ENCODE data around the gene FOXL2. TPM values are rescaled to one million over a fixed set of nuclear protein-coding genes. Genes with fewer than 3 reads are reported as not detected.
"Not testable (repeated sequence)": the region's sequence is repeated elsewhere in the genome, so short reads cannot be mapped to it uniquely, and the experiment has no call there.

The FOXL2 gene
- total RNA-seq, 1 donor from 2014 or later, result not detected

DNA sequence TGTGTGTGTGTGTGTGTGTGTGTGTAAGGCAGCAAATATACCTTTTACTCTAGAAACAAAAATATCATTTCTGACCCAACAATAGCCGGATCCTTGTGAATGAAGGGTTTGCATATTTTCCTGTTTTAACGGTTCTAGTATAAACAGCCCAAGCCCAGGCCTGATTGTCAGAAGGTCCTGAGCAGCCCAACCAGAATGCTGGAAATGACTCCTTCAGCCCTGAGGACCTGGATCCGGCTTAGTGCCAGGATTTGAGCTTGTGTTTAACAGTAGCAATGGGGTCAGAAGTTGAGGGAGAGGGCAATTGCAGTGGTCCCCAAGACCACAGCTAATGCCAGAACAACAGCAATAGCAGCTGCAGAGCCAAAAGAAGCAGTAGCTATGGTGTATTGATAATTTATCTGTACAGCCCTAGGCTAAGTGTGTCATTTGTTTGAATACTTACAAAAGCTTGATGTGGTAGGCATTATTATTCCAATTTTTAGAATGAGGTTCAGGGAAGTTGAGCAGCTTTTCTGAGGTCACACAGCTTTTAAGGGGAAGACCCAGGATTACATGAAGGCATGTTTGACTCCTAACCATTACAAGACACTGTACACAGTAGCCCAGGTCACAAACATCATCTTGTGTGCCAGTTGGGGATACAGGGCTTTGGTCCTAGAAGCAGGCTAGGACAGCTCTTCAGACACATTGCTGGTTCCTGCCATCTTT lies 12.8 kb downstream of the FOXL2 start:
- Histone ChIP-seq H3K27ac (ENCODE audit: low read depth, low read length) (no peak overlapping the region), H3K36me3 (ENCODE audit: control insufficient read depth in 3 of 3, insufficient read depth in 3 of 3, low read length in 3 of 3) (no peaks in the 10 kb centered on the region), H3K4me3 (ENCODE audit: low read length in 3 of 3) (no peak overlapping the region), H3K9ac (ENCODE audit: low read depth in 1 of 3, low read length in 3 of 3) (no peak overlapping the region), H3K4me1 (ENCODE audit: control insufficient read depth in 3 of 3, insufficient read depth in 3 of 3, low read length in 3 of 3) (peaks cover 19 to 34% (median 20%) of the 10 kb centered on the region in 3 donors), H3K27me3 (ENCODE audit: control insufficient read depth in 3 of 3, insufficient read depth in 3 of 3, low read length in 3 of 3) (peaks cover 33 to 37% (median 36%) of the 10 kb centered on the region in 3 donors), H3K9me3 (ENCODE audit: control insufficient read depth in 3 of 3, low read length in 3 of 3) (no peaks in the 10 kb centered on the region)

- Histone ChIP-seq H3K4me1 (ENCODE audit: control insufficient read depth in 3 of 3, insufficient read depth in 3 of 3, low read length in 3 of 3) (peaks cover 17 to 26% (median 19%) of the 10 kb centered on the region in 3 donors), H3K9me3 (ENCODE audit: control insufficient read depth in 3 of 3, low read length in 3 of 3) (no peaks in the 10 kb centered on the region), H3K4me3 (ENCODE audit: low read length in 3 of 3) (no peak overlapping the region), H3K27ac (ENCODE audit: low read depth, low read length) (no peak overlapping the region), H3K27me3 (ENCODE audit: control insufficient read depth in 3 of 3, insufficient read depth in 3 of 3, low read length in 3 of 3) (peaks cover 23 to 27% (median 26%) of the 10 kb centered on the region in 3 donors), H3K9ac (ENCODE audit: low read depth in 1 of 3, low read length in 3 of 3) (no peak overlapping the region), H3K36me3 (ENCODE audit: control insufficient read depth in 3 of 3, insufficient read depth in 3 of 3, low read length in 3 of 3) (no peaks in the 10 kb centered on the region)
Observed at GRCh38 chr3:138933068-138933668, 13.8 kb downstream of the FOXL2 start.

- Histone ChIP-seq H3K27me3 (ENCODE audit: control insufficient read depth in 3 of 3, insufficient read depth in 3 of 3, low read length in 3 of 3) (no peaks in the 10 kb centered on the region), H3K9ac (ENCODE audit: low read depth in 1 of 3, low read length in 3 of 3) (no peak overlapping the region), H3K4me1 (ENCODE audit: control insufficient read depth in 3 of 3, insufficient read depth in 3 of 3, low read length in 3 of 3) (no peaks in the 10 kb centered on the region), H3K9me3 (ENCODE audit: control insufficient read depth in 3 of 3, low read length in 3 of 3) (no peaks in the 10 kb centered on the region), H3K4me3 (ENCODE audit: low read length in 3 of 3) (no peak overlapping the region), H3K36me3 (ENCODE audit: control insufficient read depth in 3 of 3, insufficient read depth in 3 of 3, low read length in 3 of 3) (no peaks in the 10 kb centered on the region), H3K27ac (ENCODE audit: low read depth, low read length) (no peak overlapping the region)
Observed at GRCh38 chr3:138928727-138929372, 18.1 kb downstream of the FOXL2 start.

- peaks cover 0 to 3% (median 2%) of the 10 kb centered on the region in 3 donors for H3K4me1 ChIP-seq (ENCODE audit: control insufficient read depth in 3 of 3, insufficient read depth in 3 of 3, low read length in 3 of 3)
- no peaks in the 10 kb centered on the region for H3K9me3 ChIP-seq (ENCODE audit: control insufficient read depth in 3 of 3, low read length in 3 of 3)
- H3K27ac ChIP-seq (ENCODE audit: low read depth, low read length), result no peak overlapping the region
- H3K4me3 ChIP-seq (ENCODE audit: low read length in 3 of 3), result no peak overlapping the region
- no peaks in the 10 kb centered on the region for H3K27me3 ChIP-seq (ENCODE audit: control insufficient read depth in 3 of 3, insufficient read depth in 3 of 3, low read length in 3 of 3)
- peak overlapping the region in 1 of 3 donors; percentile 41 for H3K9ac ChIP-seq (ENCODE audit: low read depth in 1 of 3, low read length in 3 of 3)
- H3K36me3 ChIP-seq (ENCODE audit: control insufficient read depth in 3 of 3, insufficient read depth in 3 of 3, low read length in 3 of 3), result no peaks in the 10 kb centered on the region
Observed at GRCh38 chr3:138923531-138923994, 23.4 kb downstream of the FOXL2 start.

GRCh38 chr3:138922400-138922799 lies 24.5 kb downstream of the FOXL2 start:
- H3K27me3 ChIP-seq (ENCODE audit: control insufficient read depth in 3 of 3, insufficient read depth in 3 of 3, low read length in 3 of 3); H3K9ac ChIP-seq (ENCODE audit: low read depth in 1 of 3, low read length in 3 of 3); H3K4me3 ChIP-seq (ENCODE audit: low read length in 3 of 3); H3K27ac ChIP-seq (ENCODE audit: low read depth, low read length); H3K9me3 ChIP-seq (ENCODE audit: control insufficient read depth in 3 of 3, low read length in 3 of 3); H3K36me3 ChIP-seq (ENCODE audit: control insufficient read depth in 3 of 3, insufficient read depth in 3 of 3, low read length in 3 of 3); H3K4me1 ChIP-seq (ENCODE audit: control insufficient read depth in 3 of 3, insufficient read depth in 3 of 3, low read length in 3 of 3): not testable (repeated sequence)

GRCh38 chr3:138921316-138922292 lies 25.3 kb downstream of the FOXL2 start:
- no peaks in the 10 kb centered on the region for H3K36me3 ChIP-seq (ENCODE audit: control insufficient read depth in 3 of 3, insufficient read depth in 3 of 3, low read length in 3 of 3)
- H3K4me1 ChIP-seq (ENCODE audit: control insufficient read depth in 3 of 3, insufficient read depth in 3 of 3, low read length in 3 of 3), result peaks cover 0 to 3% (median 2%) of the 10 kb centered on the region in 3 donors
- no peaks in the 10 kb centered on the region for H3K27me3 ChIP-seq (ENCODE audit: control insufficient read depth in 3 of 3, insufficient read depth in 3 of 3, low read length in 3 of 3)
- H3K9ac ChIP-seq (ENCODE audit: low read depth in 1 of 3, low read length in 3 of 3), result peak overlapping the region in 1 of 3 donors; percentile 40
- no peak overlapping the region for H3K4me3 ChIP-seq (ENCODE audit: low read length in 3 of 3)
- H3K9me3 ChIP-seq (ENCODE audit: control insufficient read depth in 3 of 3, low read length in 3 of 3), result no peaks in the 10 kb centered on the region
- no peak overlapping the region for H3K27ac ChIP-seq (ENCODE audit: low read depth, low read length)

DNA sequence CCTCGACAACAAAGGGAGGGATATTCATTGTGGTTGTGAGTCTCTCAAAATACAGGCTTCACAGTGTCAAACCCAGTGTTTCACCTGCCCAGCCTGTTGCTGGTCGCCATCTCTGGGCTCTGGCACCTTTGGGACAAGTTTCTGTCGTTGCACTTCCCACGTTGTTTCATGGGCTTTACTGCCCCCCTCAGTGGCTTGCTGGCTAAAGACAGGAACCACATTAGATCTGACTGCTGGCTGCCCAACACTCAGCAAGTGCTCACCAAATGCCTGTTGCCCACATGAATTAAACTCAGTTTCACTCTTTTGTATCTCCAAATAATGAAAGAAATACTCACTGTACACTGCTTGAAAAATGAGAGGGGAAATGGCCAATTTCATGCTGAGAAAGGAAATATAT lies 27.6 kb downstream of the FOXL2 start:
- H3K9me3 ChIP-seq (ENCODE audit: control insufficient read depth in 3 of 3, low read length in 3 of 3), result no peaks in the 10 kb centered on the region
- no peaks in the 10 kb centered on the region for H3K27me3 ChIP-seq (ENCODE audit: control insufficient read depth in 3 of 3, insufficient read depth in 3 of 3, low read length in 3 of 3)
- no peak overlapping the region for H3K27ac ChIP-seq (ENCODE audit: low read depth, low read length)
- no peak overlapping the region for H3K4me3 ChIP-seq (ENCODE audit: low read length in 3 of 3)
- H3K36me3 ChIP-seq (ENCODE audit: control insufficient read depth in 3 of 3, insufficient read depth in 3 of 3, low read length in 3 of 3), result no peaks in the 10 kb centered on the region
- H3K4me1 ChIP-seq (ENCODE audit: control insufficient read depth in 3 of 3, insufficient read depth in 3 of 3, low read length in 3 of 3), result peaks cover 5 to 12% (median 8%) of the 10 kb centered on the region in 3 donors
- H3K9ac ChIP-seq (ENCODE audit: low read depth in 1 of 3, low read length in 3 of 3), result no peak overlapping the region

DNA sequence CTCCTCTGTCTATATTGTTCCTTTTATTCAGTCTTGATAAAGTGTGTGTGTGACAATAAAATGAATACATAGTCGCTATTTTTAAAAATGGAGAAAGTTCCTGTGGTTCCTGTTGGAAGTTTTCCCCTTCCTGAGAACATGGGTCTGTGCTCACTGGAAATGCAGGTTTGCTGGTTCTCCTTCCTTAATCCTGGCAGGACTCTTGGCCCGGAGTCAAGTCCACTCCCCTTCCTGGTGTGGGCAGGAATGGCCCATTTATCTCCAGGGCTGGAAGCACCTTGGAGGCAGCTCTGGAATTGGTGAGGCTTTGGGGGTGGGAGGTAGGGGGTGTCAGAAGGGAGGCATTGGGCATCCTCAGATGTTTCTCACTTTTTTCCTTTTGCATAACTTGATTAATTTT lies 30.1 kb downstream of the FOXL2 start:
- Histone ChIP-seq H3K4me3 (ENCODE audit: low read length in 3 of 3) (no peak overlapping the region), H3K27me3 (ENCODE audit: control insufficient read depth in 3 of 3, insufficient read depth in 3 of 3, low read length in 3 of 3) (no peaks in the 10 kb centered on the region), H3K9ac (ENCODE audit: low read depth in 1 of 3, low read length in 3 of 3) (no peak overlapping the region), H3K4me1 (ENCODE audit: control insufficient read depth in 3 of 3, insufficient read depth in 3 of 3, low read length in 3 of 3) (peaks cover 5 to 9% (median 6%) of the 10 kb centered on the region in 3 donors), H3K36me3 (ENCODE audit: control insufficient read depth in 3 of 3, insufficient read depth in 3 of 3, low read length in 3 of 3) (no peaks in the 10 kb centered on the region), H3K27ac (ENCODE audit: low read depth, low read length) (no peak overlapping the region), H3K9me3 (ENCODE audit: control insufficient read depth in 3 of 3, low read length in 3 of 3) (no peaks in the 10 kb centered on the region)
